K562 (cell line): ENCODE measurements around the gene FAM174C. TPM values are rescaled to one million over a fixed set of nuclear protein-coding genes. Genes with fewer than 3 reads are reported as not detected.
A peak's percentile ranks its signal among the peaks of the same experiment; 100 is the strongest.

Experiments used
- ATAC-seq: fragments of 200-7000 bp; cut with Tn5 transposase; 3 replicates; pipeline ENCODE4 v1.9.1; 2020; ENCODE audit warnings: moderate library complexity
- BruUV-seq: library from RNA; stranded (reverse); fragments of 400-500 nt; replicated peaks from 2 replicates; lab custom pipeline; 2021; lab: Mats Ljungman, UMichigan
- CTCF ChIA-PET: fragments of 300-600 bp; formaldehyde crosslinking; extraction: SDS; loops from one replicate; lab custom pipeline; 2021; ENCODE audit warnings: low intra/inter-chr PET ratio; lab: Yijun Ruan, JAX
- POLR2A ChIA-PET: fragments of 300-600, 350-650 bp; sonication (Branson Sonifier 250); formaldehyde crosslinking; extraction: SDS; loops from one replicate; lab custom pipeline; 2021; ENCODE audit warnings: antibody characterized with exemption, inconsistent platforms; lab: Yijun Ruan, JAX
- DNase-seq, 4 experiments: peaks; one replicate each; pipeline versions ENCODE4 v3.0.0 to v3.0.0-alpha.2; 2011 to 2018; ENCODE audit warnings: low spot score in 3 of 4, mixed read lengths in 3 of 4; ENCODE audit errors: extremely low read depth in 1 of 4
- FAIRE-seq: peaks from 2 replicates; lab custom pipeline; 2011; peaks lifted over from hg19 to GRCh38; lab: Jason Lieb, UNC
- H2AFZ ChIP-seq: 2 replicates; pipeline ENCODE4 v1.6.0; 2011; ENCODE audit warnings: low read depth, low read length, control low read depth, inconsistent platforms
- H3K27ac ChIP-seq: fragments of 200-600 bp; 3 replicates; pipeline ENCODE4 v1.8.0; 2011; ENCODE audit warnings: low read depth, mild to moderate bottlenecking, control low read depth, inconsistent platforms, low read length, moderate library complexity, mixed read lengths; ENCODE audit errors: extremely low read depth
- H3K27me3 ChIP-seq, 2 experiments: fragments of 300-600 bp in 1 of 2; 2 replicates in 1 of 2; 3 replicates in 1 of 2; pipeline versions ENCODE4 v1.6.0 to v1.8.0; 2011; ENCODE audit warnings: inconsistent platforms in 2 of 2, low read length in 2 of 2, mild to moderate bottlenecking in 1 of 2, mixed read lengths in 1 of 2, moderate library complexity in 1 of 2; ENCODE audit not compliant: control insufficient read depth in 2 of 2, insufficient read depth in 2 of 2
- H3K36me3 ChIP-seq: fragments of 300-600 bp; 3 replicates; pipeline ENCODE4 v1.8.0; 2011; ENCODE audit warnings: mild to moderate bottlenecking, low read length, inconsistent platforms; ENCODE audit not compliant: control insufficient read depth, insufficient read depth
- H3K4me1 ChIP-seq, 2 experiments: fragments of 200-600 bp in 1 of 2; replicated peaks in 1 of 2; 2 replicates in 1 of 2; 3 replicates in 1 of 2; pipeline versions ENCODE4 v1.5.1 to v1.8.0; 2011; ENCODE audit warnings: inconsistent platforms in 2 of 2, low read length in 2 of 2, mild to moderate bottlenecking in 1 of 2, mixed read lengths in 1 of 2, moderate library complexity in 1 of 2; ENCODE audit not compliant: control insufficient read depth in 2 of 2, insufficient read depth in 2 of 2
- H3K4me2 ChIP-seq: 2 replicates; pipeline ENCODE4 v1.6.1; 2011; ENCODE audit warnings: low read length, control low read depth, inconsistent platforms, mixed read lengths; ENCODE audit not compliant: insufficient read depth
- H3K4me3 ChIP-seq: fragments of 200-600 bp; sonication (generic), shearing (Covaris generic); 2 replicates; pipeline ENCODE4 v1.5.1; 2016; ENCODE audit warnings: control low read depth, inconsistent platforms
- H3K79me2 ChIP-seq: fragments of 200-600 bp; 3 replicates; pipeline ENCODE4 v1.8.0; 2011; ENCODE audit warnings: low read length, inconsistent platforms; ENCODE audit not compliant: control insufficient read depth, insufficient read depth
- H3K9ac ChIP-seq, 2 experiments: 2 replicates each; pipeline versions ENCODE4 v1.6.0 to v1.6.1; 2011; ENCODE audit warnings: low read depth in 2 of 2, low read length in 2 of 2, control low read depth in 1 of 2, inconsistent platforms in 1 of 2, mild to moderate bottlenecking in 1 of 2, mixed read lengths in 1 of 2; ENCODE audit not compliant: insufficient read depth in 1 of 2
- H3K9me1 ChIP-seq: one replicate; pipeline ENCODE4 v1.6.0; 2011; ENCODE audit warnings: inconsistent platforms, mild to moderate bottlenecking, low read length, moderate library complexity; ENCODE audit not compliant: control insufficient read depth, insufficient read depth
- H3K9me3 ChIP-seq: replicated peaks from 2 replicates; pipeline ENCODE4 v1.5.1; 2011; ENCODE audit warnings: low read depth, low read length, inconsistent platforms; ENCODE audit not compliant: control insufficient read depth, insufficient read depth
- H4K20me1 ChIP-seq: replicated peaks from 2 replicates; pipeline ENCODE4 v1.6.1; 2011; ENCODE audit warnings: low read length, inconsistent platforms, mixed read lengths; ENCODE audit not compliant: control insufficient read depth, insufficient read depth
- BRF1 ChIP-seq: IDR thresholded peaks from 3 replicates; pipeline ENCODE4 v1.6.1; 2011; ENCODE audit warnings: borderline replicate concordance, mild to moderate bottlenecking; ENCODE audit not compliant: insufficient read length; ENCODE audit errors: extremely low read depth
- FIP1L1 ChIP-seq: fragments of 200-400 bp; formaldehyde crosslinking; IDR thresholded peaks from 2 replicates; pipeline ENCODE4 v1.6.1; 2018; ENCODE audit warnings: mild to moderate bottlenecking, low read depth, low read length; ENCODE audit not compliant: poor library complexity, severe bottlenecking
- HDAC8 ChIP-seq: fragments of 450-650 bp; IDR thresholded peaks from 2 replicates; pipeline ENCODE4 v1.6.1; 2016; ENCODE audit warnings: mild to moderate bottlenecking, missing genetic modification characterization, moderate library complexity, missing compliant biosample characterization
- HNRNPL ChIP-seq: fragments of 200-400 bp; formaldehyde crosslinking; IDR thresholded peaks from 2 replicates; pipeline ENCODE4 v1.6.1; 2017; ENCODE audit warnings: low read depth, mild to moderate bottlenecking, low read length
- POLR2G ChIP-seq: fragments of 200-400 bp; formaldehyde crosslinking; IDR thresholded peaks from 2 replicates; pipeline ENCODE4 v1.6.1; 2017; ENCODE audit warnings: low read depth, mild to moderate bottlenecking, antibody characterized with exemption, low read length, moderate library complexity
- TBL1XR1 ChIP-seq, 2 experiments: IDR thresholded peaks; 2 replicates each; pipeline ENCODE4 v1.6.1; 2012; ENCODE audit warnings: improper control_type of control experiment in 2 of 2, low read length in 2 of 2, mild to moderate bottlenecking in 1 of 2
- TCFL5 ChIP-seq: fragments of 250-450 bp; sonication (Bioruptor Pico); conservative IDR thresholded peaks from 2 replicates; pipeline ENCODE4 v1.6.1; 2021; ENCODE audit warnings: mild to moderate bottlenecking, moderate library complexity, matching md5 sums
- ZNF133 ChIP-seq: fragments of 250-450 bp; sonication (Bioruptor Pico); IDR thresholded peaks from 2 replicates; pipeline ENCODE4 v1.4.0; 2020; ENCODE audit warnings: mild to moderate bottlenecking
- WGBS: fragments of 100-300 bp; shearing (Covaris generic); methylation state at CpG from one replicate; pipeline ENCODE4 v1.1.6; 2016; ENCODE audit warnings: low coverage, mixed read lengths; ENCODE audit not compliant: insufficient coverage; ENCODE audit errors: missing lambda C conversion rate; 5-methylcytosine and 5-hydroxymethylcytosine counted together
- in situ Hi-C: fragments of 300-500 bp; cut with MboI; formaldehyde crosslinking; loops from 4 replicates; pipeline ENCODE4 v1.15.0; 2018; ENCODE audit warnings: inconsistent platforms, mixed read lengths
- intact Hi-C: fragments of 100-400 bp; cut with micrococcal nuclease; formaldehyde crosslinking; loops from 2 replicates; pipeline ENCODE4 v1.14.2; 2022
- polyA plus RNA-seq, 8 experiments: library from polyadenylated mRNA; depleted of rRNA in 4 of 8; stranded (reverse) in 5 of 8; unstranded in 3 of 8; fragments of >200 nt; fragmentation: Nextera tagmentation in 2 of 8; fragmentation: Illumina TruSeq in 1 of 8; extraction: Ambion mirVana in 2 of 8; extraction: Trizol in 1 of 8; gene quantifications; 2 replicates each; pipeline versions ENCODE4 v1.2.1 to v1.2.3, GENCODE V29; 2011 to 2014; ENCODE audit warnings: inconsistent platforms in 1 of 8, missing spikeins in 1 of 8
- total RNA-seq, 7 experiments: library from RNA; depleted of rRNA in 6 of 7; stranded (reverse); fragments of >200 nt in 6 of 7; fragmentation: Illumina TruSeq in 2 of 7; extraction: Trizol in 2 of 7; gene quantifications; 2 replicates each; pipeline versions ENCODE4 v1.2.1 to v1.2.3, GENCODE V29; 2011 to 2021; ENCODE audit warnings: low replicate concordance in 1 of 7
- TF ChIP-seq, protein P1 (sequence below): sonication (generic); formaldehyde crosslinking; IDR thresholded peaks from 2 replicates; pipeline ENCODE4 v1.8.1; 2023; ENCODE audit warnings: mild to moderate bottlenecking, missing genetic modification reagents

FAM174C gene
- total and polyA plus RNA-seq, 9 of the 15 experiments (the other 6 are each of a cell fraction or from before 2014, with no cell fraction given) = 0.66 to 89.6 (median 20.3) TPM

DNA sequence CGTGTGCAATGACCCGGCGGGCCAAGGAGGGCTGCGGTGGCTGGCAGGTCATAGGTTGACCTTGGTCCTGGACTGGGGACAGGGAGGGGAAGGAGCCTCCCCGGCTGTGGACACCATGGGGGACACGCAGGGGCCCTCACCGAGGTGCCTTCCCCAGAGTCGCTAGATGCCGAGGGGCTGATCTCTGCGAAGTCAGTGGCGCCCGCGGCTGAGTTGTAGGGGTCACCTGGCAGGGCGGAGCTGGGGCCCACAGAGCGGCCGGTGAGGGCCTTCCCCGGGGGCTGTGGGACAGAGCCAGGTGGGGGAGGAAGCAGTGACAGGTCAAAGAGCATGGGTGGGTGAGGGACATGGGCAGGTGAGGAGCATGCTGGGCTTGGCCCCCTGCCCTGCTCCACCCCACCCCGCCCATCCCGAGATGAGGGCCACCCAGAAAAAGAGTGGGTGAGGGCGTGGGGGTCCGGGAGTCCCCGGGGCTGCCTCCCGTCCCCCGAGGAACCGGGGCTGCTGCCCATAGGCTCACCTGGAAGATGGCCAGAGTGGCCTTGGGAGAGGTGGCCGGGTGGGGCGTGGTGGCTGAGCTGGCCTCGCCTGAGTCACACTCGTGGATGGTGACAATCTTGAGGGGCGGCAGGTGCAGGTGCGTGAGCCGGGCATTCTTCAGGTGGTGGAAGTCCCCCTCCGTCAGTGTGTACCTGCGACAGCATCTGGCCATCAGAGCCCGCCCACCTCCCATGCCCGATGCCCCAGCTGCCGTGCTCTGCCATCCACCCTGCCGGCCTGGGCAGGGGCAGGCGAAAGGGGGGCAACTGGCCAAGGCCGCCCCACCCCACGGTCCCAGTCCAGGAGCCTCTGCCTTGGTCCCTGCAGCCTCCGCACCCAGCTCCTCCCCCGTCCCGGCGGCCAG, 41.0 kb upstream of the FAM174C start:
- ChIA-PET POLR2A (interaction anchor here (0.7 kb wide), 1 partner anchor 16 kb away, joined by 3 read pairs; no protein-coding TSS in a partner anchor), CTCF (no interaction called here)
- no peak for DNase-seq
- no peak overlapping the region for H3K9ac ChIP-seq
- intact Hi-C loops = no loop called here
- H3K4me1 ChIP-seq = peaks cover 4 to 91% of the 10 kb centered on the region in 2 experiments
- H3K9me3 ChIP-seq = no peaks in the 10 kb centered on the region
- peak; percentile 33; the same call in 1 of the 2 replicates for TF ChIP-seq POLR2G
- no peak for TF ChIP-seq ZNF133
- TF ChIP-seq BRF1 = no peak
- peak; percentile 53; the same call in 1 of the 2 replicates for TF ChIP-seq HNRNPL
- TF ChIP-seq TCFL5 (CRISPR knock-in tag) = no peak
- no peak for TF ChIP-seq HDAC8
- peak; percentile 34 for TF ChIP-seq FIP1L1
- TF ChIP-seq, protein P1, sequence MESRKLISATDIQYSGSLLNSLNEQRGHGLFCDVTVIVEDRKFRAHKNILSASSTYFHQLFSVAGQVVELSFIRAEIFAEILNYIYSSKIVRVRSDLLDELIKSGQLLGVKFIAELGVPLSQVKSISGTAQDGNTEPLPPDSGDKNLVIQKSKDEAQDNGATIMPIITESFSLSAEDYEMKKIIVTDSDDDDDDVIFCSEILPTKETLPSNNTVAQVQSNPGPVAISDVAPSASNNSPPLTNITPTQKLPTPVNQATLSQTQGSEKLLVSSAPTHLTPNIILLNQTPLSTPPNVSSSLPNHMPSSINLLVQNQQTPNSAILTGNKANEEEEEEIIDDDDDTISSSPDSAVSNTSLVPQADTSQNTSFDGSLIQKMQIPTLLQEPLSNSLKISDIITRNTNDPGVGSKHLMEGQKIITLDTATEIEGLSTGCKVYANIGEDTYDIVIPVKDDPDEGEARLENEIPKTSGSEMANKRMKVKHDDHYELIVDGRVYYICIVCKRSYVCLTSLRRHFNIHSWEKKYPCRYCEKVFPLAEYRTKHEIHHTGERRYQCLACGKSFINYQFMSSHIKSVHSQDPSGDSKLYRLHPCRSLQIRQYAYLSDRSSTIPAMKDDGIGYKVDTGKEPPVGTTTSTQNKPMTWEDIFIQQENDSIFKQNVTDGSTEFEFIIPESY = 0 out of 2 replicates have a peak, but pooled peaks have one; percentile 35
- TF ChIP-seq TBL1XR1 (IDR thresholded peaks at IDR 0.05; ENCODE audit: low read length in 2 of 2) = no peak
- TF ChIP-seq, all 486 proteins: peak for 4
- 87% methylated on average over 31 of the region's 45 CpGs for WGBS
- H3K79me2 ChIP-seq = peaks cover 7% of the 10 kb centered on the region; the same call in 1 of the 3 replicates
- H2AFZ ChIP-seq = no peak overlapping the region
- H3K36me3 ChIP-seq = peaks cover 40% of the 10 kb centered on the region; the same call in 1 of the 3 replicates
- no peak for ATAC-seq
- no peak overlapping the region for H3K27ac ChIP-seq
- no peaks in the 10 kb centered on the region for H3K9me1 ChIP-seq
- H3K4me2 ChIP-seq = no peak overlapping the region
- in situ Hi-C loops = loop anchor here (25.0 kb wide), 1 partner anchor 472 kb away; the partner anchor contains the start of gene MISP
- BruUV-seq = TSS peak; percentile 33
- no peaks in the 10 kb centered on the region for H4K20me1 ChIP-seq
- no peaks in the 10 kb centered on the region for H3K27me3 ChIP-seq
- no peak for FAIRE-seq
- H3K4me3 ChIP-seq = no peak overlapping the region
